ENCODE measurements around the gene WSCD2. TPM values are rescaled to one million over a fixed set of nuclear protein-coding genes. Genes with fewer than 3 reads are reported as not detected.
A peak's percentile ranks its signal among the peaks of the same experiment; 100 is the strongest.

WSCD2 gene
- polyA plus RNA-seq, 1 of the 3 experiments (the other 2 are of a cell fraction), result 0.03 TPM

DNA sequence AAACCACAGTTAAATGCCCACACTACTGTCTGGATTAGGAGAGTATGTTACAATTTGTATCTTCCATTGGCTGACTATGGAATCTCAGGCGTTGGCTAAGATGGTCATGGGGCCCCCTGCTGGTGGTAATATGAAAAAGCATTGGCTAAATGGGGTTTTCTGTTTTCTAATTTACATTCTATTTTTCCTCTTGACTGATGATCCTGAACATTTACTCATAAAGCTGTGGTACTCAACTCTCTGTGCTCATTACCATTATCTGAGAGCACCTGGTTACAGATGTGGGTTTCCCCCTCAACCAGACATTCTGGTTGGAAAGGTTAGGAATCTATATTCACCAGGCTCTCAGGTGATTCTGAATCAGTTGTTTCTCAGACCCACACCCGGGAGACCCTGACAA lies 64.8 kb downstream of the WSCD2 start:
- no peak for TF ChIP-seq RFX5 (IDR thresholded peaks at IDR 0.05; ENCODE audit: low read length)
- TF ChIP-seq TAF1 (IDR thresholded peaks at IDR 0.05; ENCODE audit: borderline replicate concordance, low read depth, low read length), result no peak
- TF ChIP-seq, protein P1, sequence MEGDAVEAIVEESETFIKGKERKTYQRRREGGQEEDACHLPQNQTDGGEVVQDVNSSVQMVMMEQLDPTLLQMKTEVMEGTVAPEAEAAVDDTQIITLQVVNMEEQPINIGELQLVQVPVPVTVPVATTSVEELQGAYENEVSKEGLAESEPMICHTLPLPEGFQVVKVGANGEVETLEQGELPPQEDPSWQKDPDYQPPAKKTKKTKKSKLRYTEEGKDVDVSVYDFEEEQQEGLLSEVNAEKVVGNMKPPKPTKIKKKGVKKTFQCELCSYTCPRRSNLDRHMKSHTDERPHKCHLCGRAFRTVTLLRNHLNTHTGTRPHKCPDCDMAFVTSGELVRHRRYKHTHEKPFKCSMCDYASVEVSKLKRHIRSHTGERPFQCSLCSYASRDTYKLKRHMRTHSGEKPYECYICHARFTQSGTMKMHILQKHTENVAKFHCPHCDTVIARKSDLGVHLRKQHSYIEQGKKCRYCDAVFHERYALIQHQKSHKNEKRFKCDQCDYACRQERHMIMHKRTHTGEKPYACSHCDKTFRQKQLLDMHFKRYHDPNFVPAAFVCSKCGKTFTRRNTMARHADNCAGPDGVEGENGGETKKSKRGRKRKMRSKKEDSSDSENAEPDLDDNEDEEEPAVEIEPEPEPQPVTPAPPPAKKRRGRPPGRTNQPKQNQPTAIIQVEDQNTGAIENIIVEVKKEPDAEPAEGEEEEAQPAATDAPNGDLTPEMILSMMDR (IDR thresholded peaks at IDR 0.05), result peak; percentile 62
- TF ChIP-seq YY1 (IDR thresholded peaks at IDR 0.05; ENCODE audit: low read depth), result no peak
- TF ChIP-seq RXRA (IDR thresholded peaks at IDR 0.05; ENCODE audit: borderline replicate concordance, low read depth), result no peak
- no peak for TF ChIP-seq SIN3A (IDR thresholded peaks at IDR 0.05; ENCODE audit: borderline replicate concordance, low read depth, low read length)
- TF ChIP-seq SMC3 (IDR thresholded peaks at IDR 0.05; ENCODE audit: low read depth, low read length), result peak; percentile 62; the same call in 1 of the 2 replicates
- TF ChIP-seq FOSL2 (IDR thresholded peaks at IDR 0.05; ENCODE audit: borderline replicate concordance, low read depth), result no peak
- TF ChIP-seq, protein P2, sequence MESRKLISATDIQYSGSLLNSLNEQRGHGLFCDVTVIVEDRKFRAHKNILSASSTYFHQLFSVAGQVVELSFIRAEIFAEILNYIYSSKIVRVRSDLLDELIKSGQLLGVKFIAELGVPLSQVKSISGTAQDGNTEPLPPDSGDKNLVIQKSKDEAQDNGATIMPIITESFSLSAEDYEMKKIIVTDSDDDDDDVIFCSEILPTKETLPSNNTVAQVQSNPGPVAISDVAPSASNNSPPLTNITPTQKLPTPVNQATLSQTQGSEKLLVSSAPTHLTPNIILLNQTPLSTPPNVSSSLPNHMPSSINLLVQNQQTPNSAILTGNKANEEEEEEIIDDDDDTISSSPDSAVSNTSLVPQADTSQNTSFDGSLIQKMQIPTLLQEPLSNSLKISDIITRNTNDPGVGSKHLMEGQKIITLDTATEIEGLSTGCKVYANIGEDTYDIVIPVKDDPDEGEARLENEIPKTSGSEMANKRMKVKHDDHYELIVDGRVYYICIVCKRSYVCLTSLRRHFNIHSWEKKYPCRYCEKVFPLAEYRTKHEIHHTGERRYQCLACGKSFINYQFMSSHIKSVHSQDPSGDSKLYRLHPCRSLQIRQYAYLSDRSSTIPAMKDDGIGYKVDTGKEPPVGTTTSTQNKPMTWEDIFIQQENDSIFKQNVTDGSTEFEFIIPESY (IDR thresholded peaks at IDR 0.05; ENCODE audit: borderline replicate concordance, low read depth), result no peak
- TF ChIP-seq, protein P3, sequence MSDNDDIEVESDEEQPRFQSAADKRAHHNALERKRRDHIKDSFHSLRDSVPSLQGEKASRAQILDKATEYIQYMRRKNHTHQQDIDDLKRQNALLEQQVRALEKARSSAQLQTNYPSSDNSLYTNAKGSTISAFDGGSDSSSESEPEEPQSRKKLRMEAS (IDR thresholded peaks at IDR 0.05; ENCODE audit: low read depth), result no peak
- TF ChIP-seq NFIC (IDR thresholded peaks at IDR 0.05; ENCODE audit: borderline replicate concordance), result no peak
- TF ChIP-seq EZH2phosphoT487 (IDR thresholded peaks at IDR 0.05; ENCODE audit: borderline replicate concordance, low read depth), result no peak
- TF ChIP-seq RAD21 (IDR thresholded peaks at IDR 0.05; ENCODE audit: low read length), result peak; percentile 81
- Histone ChIP-seq H3F3A (replicated peaks; ENCODE audit: insufficient read depth) (no peaks in the 10 kb centered on the region), H3K9me3 (no peaks in the 10 kb centered on the region), H3K4me1 (ENCODE audit: control insufficient read depth in 1 of 2, insufficient read depth in 2 of 2, low read depth in 1 of 2, low read length in 1 of 2) (peaks cover 0 to 29% of the 10 kb centered on the region in 2 experiments; a peak in 2 of 4 replicates), H2AFZ (ENCODE audit: low read depth) (no peak overlapping the region), H3K4me3 (ENCODE audit: low read depth in 2 of 2, low read length in 1 of 2) (no peak overlapping the region), H3K27ac (ENCODE audit: low read depth in 2 of 2, low read length in 1 of 2) (no peak overlapping the region; a peak in 1 of 4 replicates), H3K9me2 (no peaks in the 10 kb centered on the region), H3K79me2 (ENCODE audit: insufficient read depth) (no peaks in the 10 kb centered on the region), H3K4me2 (no peak overlapping the region), H3K27me3 (ENCODE audit: insufficient read depth) (no peaks in the 10 kb centered on the region), H3K36me3 (replicated peaks in 1 of 2; ENCODE audit: control insufficient read depth in 1 of 2, insufficient read depth in 2 of 2, low read length in 1 of 2) (no peaks in the 10 kb centered on the region), H4K20me1 (ENCODE audit: insufficient read depth) (no peaks in the 10 kb centered on the region), H3K9ac (no peak overlapping the region)
- WGBS (ENCODE audit: low lambda C conversion rate), result 15% methylated on average over 2 of the region's 2 CpGs
- ChIA-PET CTCF (interaction anchor here (0.7 to 3.6 kb wide), 29 partner anchors 8 to 318 kb away, joined by 3 to 19 read pairs (median 4); partner anchors contain the start of gene WSCD2), POLR2A (no interaction called here)
- DNase-seq, result peak; percentile 69

DNA sequence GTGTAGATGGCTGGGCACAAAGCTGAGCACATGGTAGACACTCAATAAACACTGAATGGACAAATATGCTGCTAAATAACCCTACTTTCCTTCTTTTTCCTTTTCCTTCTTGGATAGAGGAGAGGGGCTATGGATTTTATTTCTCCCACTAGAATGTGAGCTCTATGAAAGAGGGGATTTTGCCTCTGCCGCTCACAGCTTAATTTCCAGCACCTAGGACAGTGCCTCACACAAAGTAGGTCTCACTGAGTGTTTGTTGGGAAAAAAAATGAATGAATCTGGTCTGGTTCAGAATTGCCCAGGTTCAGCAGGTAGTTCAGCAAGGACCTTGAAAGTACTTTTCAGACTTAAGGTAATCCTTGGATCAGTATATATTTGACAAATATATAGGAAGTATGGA lies 65.5 kb downstream of the WSCD2 start:
- Histone ChIP-seq H3K27ac (ENCODE audit: low read depth in 2 of 2, low read length in 1 of 2) (no peak overlapping the region), H3K4me2 (no peak overlapping the region), H3K36me3 (replicated peaks in 1 of 2; ENCODE audit: control insufficient read depth in 1 of 2, insufficient read depth in 2 of 2, low read length in 1 of 2) (no peaks in the 10 kb centered on the region), H3K4me1 (ENCODE audit: control insufficient read depth in 1 of 2, insufficient read depth in 2 of 2, low read depth in 1 of 2, low read length in 1 of 2) (peaks cover 0 to 34% of the 10 kb centered on the region in 2 experiments; a peak in 2 of 4 replicates), H3K9me2 (no peaks in the 10 kb centered on the region), H3K4me3 (ENCODE audit: low read depth in 2 of 2, low read length in 1 of 2) (no peak overlapping the region), H3K9me3 (no peaks in the 10 kb centered on the region), H2AFZ (ENCODE audit: low read depth) (no peak overlapping the region), H4K20me1 (ENCODE audit: insufficient read depth) (no peaks in the 10 kb centered on the region), H3K79me2 (ENCODE audit: insufficient read depth) (no peaks in the 10 kb centered on the region), H3K27me3 (ENCODE audit: insufficient read depth) (no peaks in the 10 kb centered on the region), H3K9ac (no peak overlapping the region), H3F3A (replicated peaks; ENCODE audit: insufficient read depth) (no peaks in the 10 kb centered on the region)
- TF ChIP-seq, protein P4, sequence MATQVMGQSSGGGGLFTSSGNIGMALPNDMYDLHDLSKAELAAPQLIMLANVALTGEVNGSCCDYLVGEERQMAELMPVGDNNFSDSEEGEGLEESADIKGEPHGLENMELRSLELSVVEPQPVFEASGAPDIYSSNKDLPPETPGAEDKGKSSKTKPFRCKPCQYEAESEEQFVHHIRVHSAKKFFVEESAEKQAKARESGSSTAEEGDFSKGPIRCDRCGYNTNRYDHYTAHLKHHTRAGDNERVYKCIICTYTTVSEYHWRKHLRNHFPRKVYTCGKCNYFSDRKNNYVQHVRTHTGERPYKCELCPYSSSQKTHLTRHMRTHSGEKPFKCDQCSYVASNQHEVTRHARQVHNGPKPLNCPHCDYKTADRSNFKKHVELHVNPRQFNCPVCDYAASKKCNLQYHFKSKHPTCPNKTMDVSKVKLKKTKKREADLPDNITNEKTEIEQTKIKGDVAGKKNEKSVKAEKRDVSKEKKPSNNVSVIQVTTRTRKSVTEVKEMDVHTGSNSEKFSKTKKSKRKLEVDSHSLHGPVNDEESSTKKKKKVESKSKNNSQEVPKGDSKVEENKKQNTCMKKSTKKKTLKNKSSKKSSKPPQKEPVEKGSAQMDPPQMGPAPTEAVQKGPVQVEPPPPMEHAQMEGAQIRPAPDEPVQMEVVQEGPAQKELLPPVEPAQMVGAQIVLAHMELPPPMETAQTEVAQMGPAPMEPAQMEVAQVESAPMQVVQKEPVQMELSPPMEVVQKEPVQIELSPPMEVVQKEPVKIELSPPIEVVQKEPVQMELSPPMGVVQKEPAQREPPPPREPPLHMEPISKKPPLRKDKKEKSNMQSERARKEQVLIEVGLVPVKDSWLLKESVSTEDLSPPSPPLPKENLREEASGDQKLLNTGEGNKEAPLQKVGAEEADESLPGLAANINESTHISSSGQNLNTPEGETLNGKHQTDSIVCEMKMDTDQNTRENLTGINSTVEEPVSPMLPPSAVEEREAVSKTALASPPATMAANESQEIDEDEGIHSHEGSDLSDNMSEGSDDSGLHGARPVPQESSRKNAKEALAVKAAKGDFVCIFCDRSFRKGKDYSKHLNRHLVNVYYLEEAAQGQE (IDR thresholded peaks at IDR 0.05; ENCODE audit: low read depth, low read length), result no peak
- TF ChIP-seq JUND (IDR thresholded peaks at IDR 0.05) (no peak), RAD21 (IDR thresholded peaks at IDR 0.05; ENCODE audit: low read length) (no peak), TAF1 (IDR thresholded peaks at IDR 0.05; ENCODE audit: borderline replicate concordance, low read depth, low read length) (no peak), RFX5 (IDR thresholded peaks at IDR 0.05; ENCODE audit: low read length) (no peak), FOXJ3 (CRISPR knock-in tag; IDR thresholded peaks at IDR 0.05) (no peak), TCF12 (IDR thresholded peaks at IDR 0.05) (no peak)
- TF ChIP-seq, protein P5, sequence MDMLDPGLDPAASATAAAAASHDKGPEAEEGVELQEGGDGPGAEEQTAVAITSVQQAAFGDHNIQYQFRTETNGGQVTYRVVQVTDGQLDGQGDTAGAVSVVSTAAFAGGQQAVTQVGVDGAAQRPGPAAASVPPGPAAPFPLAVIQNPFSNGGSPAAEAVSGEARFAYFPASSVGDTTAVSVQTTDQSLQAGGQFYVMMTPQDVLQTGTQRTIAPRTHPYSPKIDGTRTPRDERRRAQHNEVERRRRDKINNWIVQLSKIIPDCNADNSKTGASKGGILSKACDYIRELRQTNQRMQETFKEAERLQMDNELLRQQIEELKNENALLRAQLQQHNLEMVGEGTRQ (IDR thresholded peaks at IDR 0.05; ENCODE audit: borderline replicate concordance, low read depth, low read length), result no peak
- ChIA-PET CTCF (interaction anchor here (0.7 to 3.6 kb wide), 32 partner anchors 9 to 317 kb away, joined by 3 to 19 read pairs (median 4); partner anchors contain the start of gene WSCD2), POLR2A (no interaction called here)
- no peak for DNase-seq
- WGBS (ENCODE audit: low lambda C conversion rate), result 27% methylated on average over 1 of the region's 1 CpG

All from SK-N-SH (cell line).